Caki2 (cell line): ENCODE measurements around the gene CHMP5. TPM values are rescaled to one million over a fixed set of nuclear protein-coding genes. Genes with fewer than 3 reads are reported as not detected.

ENCODE experiments used
- DNase-seq: peaks from one replicate; pipeline ENCODE4 v3.0.0-alpha.2; 2015; ENCODE audit warnings: low read depth
- in situ Hi-C: cut with HindIII; loops from 2 replicates; pipeline ENCODE4 v1.10.0; 2016; ENCODE audit warnings: low sequenced_read_pairs, low pct_unique_long_range_greater_than_20kb, mixed read lengths
- total RNA-seq: library from RNA; depleted of rRNA; stranded (reverse); fragments of >200 nt; shearing (Covaris generic); gene quantifications from 2 replicates; pipeline ENCODE4 v1.2.3, GENCODE V29; 2014; ENCODE audit warnings: low replicate concordance

The CHMP5 gene
- total RNA-seq, 1 experiment from 2014 or later: 87.3 TPM

- in situ Hi-C loops: no loop called here
- no peak for DNase-seq
Observed at GRCh38 chr9:33239921-33240320, 24.9 kb upstream of the CHMP5 start, which contains the start of gene SPINK4. TSS of gene SPINK4 (plus strand) at chr9:33240167. CDS start at chr9:33240209, 42 bp downstream.

DNA sequence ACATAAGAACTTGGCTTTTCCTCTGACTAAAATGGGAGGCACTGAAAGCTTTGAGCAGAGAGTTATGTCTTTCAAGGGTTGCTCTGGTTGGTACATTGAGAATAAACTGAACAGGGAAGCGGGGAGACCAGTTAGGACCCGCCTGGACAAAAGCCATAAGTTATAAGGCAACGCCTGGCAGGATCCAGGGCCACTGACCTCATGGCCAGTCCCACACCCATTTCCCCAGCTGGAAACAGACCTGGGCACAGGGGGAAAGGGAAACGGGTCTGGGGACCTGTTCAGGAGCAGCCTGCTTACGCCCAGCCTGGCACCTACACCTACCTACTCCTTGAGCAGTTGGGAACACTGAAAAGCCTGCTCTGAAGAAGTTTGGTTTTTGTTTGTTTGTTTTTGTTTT, 23.6 kb upstream of the CHMP5 start:
- DNase-seq: no peak
- in situ Hi-C loops: no loop called here

- in situ Hi-C loops: no loop called here
- no peak for DNase-seq
Observed at GRCh38 chr9:33242609-33243134, 22.2 kb upstream of the CHMP5 start.

DNA sequence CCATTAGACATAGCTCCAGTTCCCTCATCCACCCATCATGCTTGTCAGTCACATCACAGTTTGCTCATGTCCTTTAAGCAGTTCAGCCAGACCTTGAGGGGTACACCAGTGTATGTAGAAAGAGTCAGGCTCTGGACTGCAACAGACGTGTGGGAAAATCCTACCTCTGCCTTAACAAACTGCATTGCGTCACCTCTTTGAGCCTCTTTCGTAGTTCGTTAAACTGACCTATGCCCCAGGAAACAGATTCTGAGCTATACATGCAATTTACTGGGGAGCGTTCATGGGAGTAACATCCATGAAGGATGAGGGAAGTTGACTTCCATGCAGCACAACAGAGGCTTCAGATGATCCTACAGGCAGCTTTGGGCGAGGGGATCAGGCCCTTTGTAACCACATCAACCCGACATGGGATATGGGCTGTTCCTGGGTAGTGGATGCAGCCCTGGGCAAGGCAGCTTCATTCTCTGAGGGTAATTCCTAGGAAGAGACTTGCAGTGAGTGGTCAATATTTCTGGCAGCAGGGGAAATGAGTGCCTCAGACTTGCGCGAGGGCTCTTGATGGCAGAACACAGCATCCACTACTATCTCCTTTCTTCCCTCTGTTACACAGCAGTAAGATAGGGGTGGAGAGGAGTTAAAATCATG, 20.6 kb upstream of the CHMP5 start:
- no peak for DNase-seq
- in situ Hi-C loops: no loop called here

- DNase-seq: no peak
- in situ Hi-C loops: no loop called here
Observed at GRCh38 chr9:33245341-33245740, 19.5 kb upstream of the CHMP5 start.

DNA sequence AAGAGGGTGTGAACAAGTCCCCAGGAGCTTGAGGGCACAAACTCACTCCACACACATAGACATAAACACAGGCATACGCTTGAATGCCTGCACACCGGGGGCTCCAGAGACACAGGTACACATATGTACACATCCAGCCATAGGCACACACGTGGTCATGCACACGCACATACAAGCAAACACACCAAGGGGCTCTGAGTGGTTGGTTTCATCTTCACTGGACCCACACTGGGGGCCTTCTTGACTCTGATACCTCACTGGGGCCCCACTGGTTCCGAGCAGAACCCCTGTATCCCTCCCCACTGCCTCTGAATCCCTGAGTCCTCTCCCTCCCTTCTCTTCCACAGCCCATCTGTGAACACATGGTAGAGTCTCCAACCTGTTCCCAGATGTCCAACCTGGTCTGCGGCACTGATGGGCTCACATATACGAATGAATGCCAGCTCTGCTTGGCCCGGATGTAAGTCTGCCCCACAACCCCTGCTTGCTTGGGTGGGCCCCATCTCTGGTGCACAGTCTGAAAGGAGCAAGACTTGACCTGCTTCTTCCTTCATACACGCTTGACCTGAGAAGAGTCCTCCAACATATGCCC, 18.5 kb upstream of the CHMP5 start:
- no peak for DNase-seq
- in situ Hi-C loops: no loop called here

- in situ Hi-C loops: no loop called here
- DNase-seq: no peak
Observed at GRCh38 chr9:33248606-33249005, 16.2 kb upstream of the CHMP5 start.

DNA sequence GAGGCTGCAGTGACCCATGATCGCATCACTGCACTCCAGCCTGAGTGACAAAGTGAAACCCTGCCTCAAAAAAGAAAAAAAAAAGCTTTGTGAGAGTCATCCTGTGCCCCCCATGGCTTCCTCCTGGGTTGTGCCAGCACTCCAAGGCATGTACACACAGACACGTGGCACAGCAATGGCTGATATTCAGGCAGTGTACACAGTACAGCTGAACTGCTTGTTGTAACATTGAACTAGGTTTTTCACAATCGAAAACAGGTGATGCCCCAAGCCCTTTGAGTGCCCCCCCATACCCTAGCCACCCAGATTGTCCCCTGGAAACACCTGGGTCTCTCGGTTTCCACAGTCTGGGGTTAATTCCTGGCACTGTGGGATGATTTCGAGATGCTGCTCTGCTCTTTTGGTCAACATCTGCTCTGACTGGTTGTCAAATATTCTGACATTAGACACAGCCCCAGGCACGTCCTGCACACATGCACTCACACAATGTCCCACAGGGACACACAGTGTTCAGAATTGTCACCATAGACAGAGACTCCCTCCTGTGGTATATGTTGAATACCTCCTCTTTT, 15.7 kb upstream of the CHMP5 start:
- no peak for DNase-seq
- in situ Hi-C loops: no loop called here

- in situ Hi-C loops: no loop called here
- DNase-seq: no peak
Observed at GRCh38 chr9:33249983-33250382, 14.9 kb upstream of the CHMP5 start.

GRCh38 chr9:33250458-33250995, 14.3 kb upstream of the CHMP5 start:
- DNase-seq: no peak
- in situ Hi-C loops: no loop called here

- no peak for DNase-seq
- in situ Hi-C loops: no loop called here
Observed at GRCh38 chr9:33254211-33254610, 10.6 kb upstream of the CHMP5 start.

GRCh38 chr9:33255014-33255413, 9.8 kb upstream of the CHMP5 start:
- in situ Hi-C loops: no loop called here
- no peak for DNase-seq

GRCh38 chr9:33255471-33255870, 9.4 kb upstream of the CHMP5 start:
- no peak for DNase-seq
- in situ Hi-C loops: no loop called here

DNA sequence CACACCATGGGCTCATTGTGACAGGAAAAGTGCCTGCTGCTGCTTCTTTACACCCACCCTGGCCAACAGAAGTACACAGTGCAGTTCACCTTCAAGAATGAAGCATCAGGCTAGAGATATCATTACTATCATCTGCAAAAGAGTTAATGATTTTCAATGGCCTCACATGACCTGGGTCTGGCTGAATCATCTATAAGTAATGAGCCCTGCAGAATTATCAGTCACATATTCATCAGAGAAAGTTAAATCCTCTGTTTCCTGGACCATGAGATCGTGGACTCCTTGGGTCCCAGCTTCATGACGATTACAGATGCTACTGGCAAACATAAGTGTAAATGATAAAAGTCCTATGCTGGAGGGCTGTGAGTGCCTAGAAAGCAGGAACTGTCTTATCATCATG, 8.6 kb upstream of the CHMP5 start:
- in situ Hi-C loops: no loop called here

GRCh38 chr9:33257276-33257675, 7.6 kb upstream of the CHMP5 start:
- no peak for DNase-seq
- in situ Hi-C loops: no loop called here

More for the DNA sequence above, 8.6 kb upstream of the CHMP5 start:
- DNase-seq: peak; percentile 45

DNA sequence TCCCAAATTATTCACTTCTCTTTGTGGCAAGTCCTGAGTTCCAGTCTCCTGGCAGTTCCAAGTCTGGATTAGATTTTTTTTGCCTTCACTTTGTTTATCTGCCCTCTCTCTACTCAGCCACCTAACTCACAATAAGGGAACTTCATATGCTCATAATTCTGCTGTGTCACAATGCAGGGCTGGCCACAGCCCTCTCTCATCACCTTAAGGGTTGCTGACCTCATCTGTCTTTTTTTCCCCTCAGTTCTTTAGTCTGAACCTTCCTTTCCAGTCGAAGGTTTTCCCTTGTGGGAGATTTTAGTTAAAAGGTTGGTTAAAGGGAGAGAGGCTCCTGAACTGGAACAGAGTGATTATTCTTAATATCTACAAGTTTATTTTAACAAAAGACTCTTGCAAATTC, 4.5 kb upstream of the CHMP5 start:
- no peak for DNase-seq
- in situ Hi-C loops: no loop called here

- DNase-seq: no peak
- in situ Hi-C loops: no loop called here
Observed at GRCh38 chr9:33263131-33264002, 1.5 kb upstream of the CHMP5 start.

DNA sequence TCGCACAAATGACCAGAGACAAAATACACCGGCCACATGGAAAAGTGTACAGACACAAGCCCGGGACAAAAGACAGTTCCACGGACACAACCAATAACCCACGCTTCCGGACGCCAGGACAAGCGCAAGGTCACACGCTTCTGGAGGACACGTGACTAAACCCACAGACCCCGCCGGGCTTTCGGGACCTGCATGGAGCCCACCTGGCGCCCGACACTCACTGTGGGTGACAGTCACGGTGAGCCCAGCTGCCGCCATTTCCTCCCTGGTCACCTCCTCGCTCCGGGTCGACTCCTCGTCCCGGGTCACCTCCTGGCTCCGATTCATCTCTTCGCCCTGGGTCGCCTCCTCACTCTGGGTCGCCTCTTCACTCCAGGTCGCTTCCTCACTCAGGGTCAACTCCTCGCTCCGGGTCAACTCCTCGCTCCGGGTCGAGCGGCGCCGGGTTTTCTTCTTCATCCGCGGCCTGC, 811 bp upstream of the CHMP5 start:
- DNase-seq: no peak

More for the DNA sequence above, 811 bp upstream of the CHMP5 start:
- in situ Hi-C loops: no loop called here
